H1 (cell line): ENCODE measurements around the gene RGS11. TPM values are rescaled to one million over a fixed set of nuclear protein-coding genes. Genes with fewer than 3 reads are reported as not detected.

Source experiments
- CTCF ChIA-PET: fragments of 300-600 bp; sonication (Branson Sonifier 250); formaldehyde crosslinking; loops from one replicate; lab custom pipeline; 2021; ENCODE audit not compliant: partially characterized antibody; lab: Charles Lee
- POLR2A ChIA-PET: fragments of 300-600 bp; sonication (Branson Sonifier 250); formaldehyde crosslinking; loops from one replicate; lab custom pipeline; 2021; ENCODE audit warnings: inconsistent platforms; ENCODE audit not compliant: partially characterized antibody; lab: Charles Lee
- DNase-seq, 2 experiments: peaks; one replicate each; pipeline versions ENCODE4 v3.0.0 to v3.0.0-alpha.2; 2010 to 2022; ENCODE audit warnings: low spot score in 2 of 2, low read depth in 1 of 2, mixed read lengths in 1 of 2
- FAIRE-seq: peaks from 2 replicates; lab custom pipeline; 2011; peaks lifted over from hg19 to GRCh38; lab: Jason Lieb, UNC
- H2AFZ ChIP-seq: 2 replicates; pipeline ENCODE4 v1.8.1; 2012; ENCODE audit warnings: low read length, inconsistent platforms
- H2AK5ac ChIP-seq: 2 replicates; pipeline ENCODE4 v1.6.1; 2013; ENCODE audit warnings: low read depth, low read length
- H2BK120ac ChIP-seq: replicated peaks from 2 replicates; pipeline ENCODE3; 2013; ENCODE audit warnings: low read depth, low read length, inconsistent platforms
- H2BK12ac ChIP-seq: 2 replicates; pipeline ENCODE4 v1.6.1; 2013; ENCODE audit warnings: low read depth, low read length
- H2BK15ac ChIP-seq: 2 replicates; pipeline ENCODE4 v1.6.1; 2013; ENCODE audit warnings: low read length
- H2BK20ac ChIP-seq: 2 replicates; pipeline ENCODE4 v1.6.1; 2013; ENCODE audit warnings: low read length
- H2BK5ac ChIP-seq: 2 replicates; pipeline ENCODE4 v1.6.1; 2013; ENCODE audit warnings: low read depth, low read length
- H3K14ac ChIP-seq: 2 replicates; pipeline ENCODE4 v1.6.1; 2013; ENCODE audit warnings: inconsistent platforms; ENCODE audit not compliant: insufficient read length
- H3K18ac ChIP-seq: 2 replicates; pipeline ENCODE4 v1.6.1; 2013; ENCODE audit warnings: low read length; ENCODE audit errors: extremely low read depth
- H3K23ac ChIP-seq: 2 replicates; pipeline ENCODE4 v1.6.1; 2013; ENCODE audit warnings: inconsistent platforms; ENCODE audit not compliant: insufficient read length
- H3K23me2 ChIP-seq: 2 replicates; pipeline ENCODE4 v1.6.1; 2013; ENCODE audit warnings: low read depth, low read length
- H3K27ac ChIP-seq: 2 replicates; pipeline ENCODE4 v1.6.1; 2011; ENCODE audit warnings: low read depth, low read length, inconsistent platforms
- H3K27me3 ChIP-seq, 4 experiments: replicated peaks in 1 of 4; 1 replicate in 1 of 4; 2 replicates in 3 of 4; pipeline versions ENCODE4 v1.6.1 to v1.8.1; 2011 to 2013; ENCODE audit warnings: low read length in 3 of 4, mild to moderate bottlenecking in 3 of 4, inconsistent platforms in 2 of 4, mixed read lengths in 2 of 4, moderate library complexity in 1 of 4; ENCODE audit not compliant: control insufficient read depth in 3 of 4, insufficient read depth in 3 of 4; ENCODE audit errors: extremely low read depth in 1 of 4
- H3K36me3 ChIP-seq, 4 experiments: 2 replicates each; pipeline versions ENCODE4 v1.6.1 to v1.8.1; 2011 to 2013; ENCODE audit warnings: mild to moderate bottlenecking in 4 of 4, low read length in 3 of 4, moderate library complexity in 2 of 4, control low read depth in 1 of 4, inconsistent platforms in 1 of 4; ENCODE audit not compliant: insufficient read depth in 4 of 4, control insufficient read depth in 2 of 4
- H3K4ac ChIP-seq: replicated peaks from 2 replicates; pipeline ENCODE3; 2013; ENCODE audit warnings: low read length, low read depth, mixed read lengths, inconsistent platforms; ENCODE audit not compliant: insufficient read length
- H3K4me1 ChIP-seq, 4 experiments: replicated peaks in 1 of 4; 1 replicate in 1 of 4; 2 replicates in 3 of 4; pipeline versions ENCODE4 v1.6.1 to v1.8.1; 2011 to 2013; ENCODE audit warnings: low read length in 3 of 4, inconsistent platforms in 2 of 4, mixed read lengths in 1 of 4; ENCODE audit not compliant: insufficient read depth in 4 of 4, control insufficient read depth in 3 of 4
- H3K4me2 ChIP-seq, 2 experiments: 2 replicates each; pipeline versions ENCODE4 v1.6.1 to v1.8.1; 2011 to 2013; ENCODE audit warnings: low read depth in 2 of 2, low read length in 2 of 2, control low read depth in 1 of 2, inconsistent platforms in 1 of 2, mild to moderate bottlenecking in 1 of 2; ENCODE audit not compliant: insufficient read depth in 1 of 2
- H3K4me3 ChIP-seq, 4 experiments: fragments of 200-600, 300-600 bp in 1 of 4; sonication (generic), shearing (Covaris generic), sonication (Bioruptor Twin) in 1 of 4; 2 replicates each; pipeline versions ENCODE4 v1.5.1 to v1.8.1; 2011 to 2016; ENCODE audit warnings: low read length in 4 of 4, low read depth in 3 of 4, control low read depth in 2 of 4, inconsistent platforms in 2 of 4, mild to moderate bottlenecking in 2 of 4, mixed read lengths in 1 of 4, moderate library complexity in 1 of 4; ENCODE audit not compliant: insufficient read depth in 2 of 4; ENCODE audit errors: extremely low read depth in 1 of 4
- H3K56ac ChIP-seq: replicated peaks from 2 replicates; pipeline ENCODE3; 2013; ENCODE audit warnings: low read depth, mild to moderate bottlenecking, mixed read lengths, low read length, inconsistent platforms; ENCODE audit not compliant: insufficient read length
- H3K79me1 ChIP-seq: 2 replicates; pipeline ENCODE4 v1.6.1; 2013; ENCODE audit warnings: low read depth, low read length, control low read depth
- H3K79me2 ChIP-seq, 2 experiments: 2 replicates each; pipeline versions ENCODE4 v1.6.1 to v1.8.1; 2012 to 2013; ENCODE audit warnings: low read length in 2 of 2, mild to moderate bottlenecking in 2 of 2, inconsistent platforms in 1 of 2; ENCODE audit not compliant: insufficient read depth in 2 of 2, control insufficient read depth in 1 of 2
- H3K9ac ChIP-seq, 4 experiments: replicated peaks in 1 of 4; 1 replicate in 1 of 4; 2 replicates in 3 of 4; pipeline versions ENCODE4 v1.6.1 to v1.8.1; 2011 to 2013; ENCODE audit warnings: low read depth in 3 of 4, low read length in 3 of 4, control low read depth in 2 of 4, mild to moderate bottlenecking in 2 of 4, moderate library complexity in 2 of 4, inconsistent platforms in 1 of 4; ENCODE audit errors: extremely low read depth in 1 of 4
- H3K9me3 ChIP-seq, 2 experiments: 2 replicates each; pipeline versions ENCODE4 v1.6.1 to v1.8.1; 2012 to 2013; ENCODE audit warnings: mild to moderate bottlenecking in 2 of 2, moderate library complexity in 2 of 2, control low read depth in 1 of 2, inconsistent platforms in 1 of 2, low read depth in 1 of 2, low read length in 1 of 2, mixed read lengths in 1 of 2; ENCODE audit not compliant: insufficient read depth in 2 of 2
- H4K20me1 ChIP-seq, 2 experiments: replicated peaks in 1 of 2; 2 replicates each; pipeline versions ENCODE3 to v1.8.1; 2011 to 2013; ENCODE audit warnings: inconsistent platforms in 2 of 2, low read length in 2 of 2, mild to moderate bottlenecking in 1 of 2; ENCODE audit not compliant: insufficient read depth in 2 of 2, control insufficient read depth in 1 of 2
- H4K5ac ChIP-seq: 2 replicates; pipeline ENCODE4 v1.6.1; 2013; ENCODE audit warnings: low read length, low read depth, mixed read lengths, inconsistent platforms; ENCODE audit not compliant: insufficient read length
- H4K8ac ChIP-seq: 2 replicates; pipeline ENCODE4 v1.8.0; 2013; ENCODE audit warnings: mild to moderate bottlenecking, moderate library complexity, low read length, inconsistent platforms; ENCODE audit not compliant: insufficient read depth; ENCODE audit errors: extremely low read depth
- H4K91ac ChIP-seq: replicated peaks from 2 replicates; pipeline ENCODE3; 2013; ENCODE audit warnings: low read length, mixed read lengths, inconsistent platforms; ENCODE audit not compliant: insufficient read length
- WGBS, 2 experiments: shearing (Covaris generic) in 1 of 2; methylation state at CpG; one replicate each; pipeline versions ENCODE4 v1.1.6 to v1.1.7; 2013 to 2015; ENCODE audit warnings: low lambda C conversion rate in 2 of 2, mixed read lengths in 2 of 2, inconsistent platforms in 1 of 2, low coverage in 1 of 2, missing lambda C conversion rate in 1 of 2; ENCODE audit not compliant: insufficient replicate concordance in 2 of 2, insufficient coverage in 1 of 2, insufficient read length in 1 of 2; ENCODE audit errors: extremely low coverage in 1 of 2, missing lambda C conversion rate in 1 of 2; 5-methylcytosine and 5-hydroxymethylcytosine counted together
- polyA plus RNA-seq, 7 experiments: library from polyadenylated mRNA; depleted of rRNA in 3 of 7; stranded (reverse) in 5 of 7; unstranded in 2 of 7; fragments of >200 nt in 5 of 7; fragments of 200-250 nt in 2 of 7; gene quantifications; 1 replicate in 5 of 7; 2 replicates in 1 of 7; 4 replicates in 1 of 7; pipeline versions ENCODE4 v1.2.1 to v1.2.3, GENCODE V29; 2011 to 2013; ENCODE audit warnings: missing spikeins in 2 of 7, mixed read lengths in 2 of 7
- total RNA-seq: library from RNA; stranded (reverse); fragmentation: NEBNext Ultra II Directional; extraction: Animal tissue kit (Norgen Biotek cat#: 25700); gene quantifications from 2 replicates; pipeline ENCODE4 v1.2.1, GENCODE V29; 2021
- TF ChIP-seq, protein P1 (sequence below): IDR thresholded peaks from 2 replicates; pipeline ENCODE4 v1.6.1; 2011; ENCODE audit warnings: low read length, improper control_type of control experiment

The RGS11 gene
- total and polyA plus RNA-seq, 2 of the 8 experiments (the other 6 are each of a cell fraction or from before 2014, with no cell fraction given), result 0.84 to 1.2 TPM

DNA sequence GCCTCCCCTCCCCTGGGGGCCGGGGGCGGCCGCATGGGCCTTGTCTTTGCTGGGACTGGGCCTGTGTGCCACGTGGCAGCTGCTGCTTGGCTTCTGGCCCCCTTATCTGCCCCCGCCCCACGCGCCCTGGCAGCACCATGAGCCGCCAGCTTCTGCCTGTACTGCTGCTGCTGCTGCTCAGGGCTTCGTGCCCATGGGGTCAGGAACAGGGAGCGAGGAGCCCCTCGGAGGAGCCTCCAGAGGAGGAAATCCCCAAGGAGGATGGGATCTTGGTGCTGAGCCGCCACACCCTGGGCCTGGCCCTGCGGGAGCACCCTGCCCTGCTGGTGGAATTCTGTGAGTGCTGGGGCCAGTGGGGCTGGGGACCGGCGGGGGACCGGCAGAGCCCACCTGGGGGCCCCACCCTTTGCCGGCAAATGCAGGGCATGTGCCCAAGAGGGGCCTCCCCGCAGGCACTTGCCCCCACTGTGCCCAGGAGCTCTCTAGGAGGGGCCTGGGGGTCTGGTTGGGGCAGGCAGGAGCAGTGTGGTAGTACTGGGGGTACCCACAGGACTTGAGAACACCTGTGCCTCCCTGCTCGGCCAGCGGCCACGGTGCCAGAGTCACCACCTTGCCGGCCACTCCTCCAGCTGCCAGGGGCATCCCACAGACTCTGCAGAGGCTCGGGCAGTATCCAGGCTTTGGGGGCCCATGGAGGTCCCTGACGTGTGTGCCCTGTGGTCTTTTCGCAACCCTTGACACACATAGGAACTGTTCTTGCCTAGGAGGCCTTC lies 7.5 kb upstream of the RGS11 start, which contains the start of gene PDIA2:
TSS of gene PDIA2 (plus strand) at position 132 of the 773 bp plus-strand sequence. CDS start at position 138, 6 bp downstream.
- WGBS, 2 experiments, result 87% methylated on average over 18 of the region's 25 CpGs; no CpG with 5 or more reads in 1 of the 2 experiments
- POLR2A ChIA-PET, result interaction anchor here (0.6 to 3.3 kb wide), 3 partner anchors 14 to 90 kb away, joined by 3 to 13 read pairs (median 3); no protein-coding TSS in a partner anchor
- H3K4me2 ChIP-seq, result no peak within 1 kb of the TSS

More for the DNA sequence above, 7.5 kb upstream of the RGS11 start, which contains the start of gene PDIA2:
- Histone ChIP-seq H3K79me2 (no peaks in the 10 kb centered on the region), H4K91ac (no peak within 1 kb of the TSS), H3K18ac (no peak within 1 kb of the TSS), H3K9ac (no peak within 1 kb of the TSS), H3K23ac (no peak within 1 kb of the TSS), H3K14ac (no peak within 1 kb of the TSS), H3K23me2 (peaks cover 6% of the 10 kb centered on the region; the same call in 1 of the 2 replicates), H3K27ac (no peak within 1 kb of the TSS), H4K8ac (no peak within 1 kb of the TSS), H3K36me3 (peaks cover 2 to 8% (median 4%) of the 10 kb centered on the region in 4 experiments; a peak in 5 of 8 replicates), H2BK12ac (no peak within 1 kb of the TSS), H2AFZ (no peak within 1 kb of the TSS), H2BK120ac (no peak within 1 kb of the TSS), H3K27me3 (peaks cover 10 to 27% (median 22%) of the 10 kb centered on the region in 4 experiments), H2BK20ac (no peak within 1 kb of the TSS), H3K79me1 (no peaks in the 10 kb centered on the region), H2AK5ac (no peak within 1 kb of the TSS), H4K5ac (no peak within 1 kb of the TSS), H4K20me1 (peaks cover 0 to 2% of the 10 kb centered on the region in 2 experiments), H3K56ac (no peak within 1 kb of the TSS), H2BK15ac (no peak within 1 kb of the TSS), H3K4me1 (peaks cover 0 to 3% (median 0%) of the 10 kb centered on the region in 4 experiments; a peak in 3 of 7 replicates), H3K9me3 (peaks cover 0 to 5% of the 10 kb centered on the region in 2 experiments; a peak in 1 of 4 replicates), H3K4me3 (no peak within 1 kb of the TSS), H3K4ac (no peak within 1 kb of the TSS), H2BK5ac (no peak within 1 kb of the TSS)
- no peak for FAIRE-seq
- TF ChIP-seq, protein P1, sequence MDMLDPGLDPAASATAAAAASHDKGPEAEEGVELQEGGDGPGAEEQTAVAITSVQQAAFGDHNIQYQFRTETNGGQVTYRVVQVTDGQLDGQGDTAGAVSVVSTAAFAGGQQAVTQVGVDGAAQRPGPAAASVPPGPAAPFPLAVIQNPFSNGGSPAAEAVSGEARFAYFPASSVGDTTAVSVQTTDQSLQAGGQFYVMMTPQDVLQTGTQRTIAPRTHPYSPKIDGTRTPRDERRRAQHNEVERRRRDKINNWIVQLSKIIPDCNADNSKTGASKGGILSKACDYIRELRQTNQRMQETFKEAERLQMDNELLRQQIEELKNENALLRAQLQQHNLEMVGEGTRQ, result no peak
- DNase-seq, result no peak
- CTCF ChIA-PET, result no interaction called here
